AG09309 (cell line): ENCODE measurements around the gene LIMCH1.
"Not testable (repeated sequence)": the region's sequence is repeated elsewhere in the genome, so short reads cannot be mapped to it uniquely, and the experiment has no call there.

ENCODE experiments used
- DNase-seq: peaks from one replicate; pipeline ENCODE4 v3.0.0-alpha.2; 2010; ENCODE audit warnings: low read depth
- H3K4me3 ChIP-seq: 2 replicates; pipeline ENCODE4 v1.5.1; 2011; ENCODE audit warnings: mild to moderate bottlenecking, low read depth, low read length, moderate library complexity; ENCODE audit not compliant: control insufficient read depth
- TF ChIP-seq, protein P1 (sequence below): IDR thresholded peaks from 2 replicates; pipeline ENCODE4 v1.5.1; 2011; ENCODE audit warnings: mild to moderate bottlenecking, low read depth, low read length, inconsistent platforms; ENCODE audit not compliant: insufficient read depth, control insufficient read depth; ENCODE audit errors: missing control alignments

Gene LIMCH1

DNA sequence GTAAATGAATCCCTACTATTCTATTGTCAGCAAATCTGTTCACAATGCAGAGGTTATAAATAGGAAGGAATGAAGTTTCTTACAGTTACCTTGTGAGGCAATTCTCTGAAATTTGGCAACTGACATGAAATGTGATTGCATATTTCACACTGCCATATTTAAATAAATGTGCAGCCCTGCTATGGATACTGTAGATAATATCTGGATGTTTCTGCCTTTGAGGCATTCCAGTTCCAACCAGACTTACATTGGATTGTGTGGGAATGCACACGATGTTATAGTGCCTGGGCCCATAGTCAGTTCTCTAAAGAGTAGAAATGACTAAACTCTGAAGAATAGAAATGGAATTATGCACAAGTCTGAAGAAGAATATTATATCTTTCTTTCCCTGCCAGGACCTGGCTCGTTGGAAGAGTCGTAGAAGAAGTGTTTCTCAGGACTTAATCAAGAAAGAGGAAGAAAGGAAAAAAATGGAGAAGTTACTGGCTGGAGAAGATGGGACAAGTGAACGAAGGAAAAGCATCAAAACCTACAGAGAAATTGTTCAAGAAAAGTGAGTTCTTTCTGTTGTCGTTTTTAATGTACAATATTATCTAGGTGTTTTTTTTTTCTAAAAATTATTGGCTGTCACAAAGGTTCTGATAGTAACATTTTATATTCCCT lies 107.9 kb downstream of the LIMCH1 start:
- no peak for DNase-seq
- TF ChIP-seq, protein P1, sequence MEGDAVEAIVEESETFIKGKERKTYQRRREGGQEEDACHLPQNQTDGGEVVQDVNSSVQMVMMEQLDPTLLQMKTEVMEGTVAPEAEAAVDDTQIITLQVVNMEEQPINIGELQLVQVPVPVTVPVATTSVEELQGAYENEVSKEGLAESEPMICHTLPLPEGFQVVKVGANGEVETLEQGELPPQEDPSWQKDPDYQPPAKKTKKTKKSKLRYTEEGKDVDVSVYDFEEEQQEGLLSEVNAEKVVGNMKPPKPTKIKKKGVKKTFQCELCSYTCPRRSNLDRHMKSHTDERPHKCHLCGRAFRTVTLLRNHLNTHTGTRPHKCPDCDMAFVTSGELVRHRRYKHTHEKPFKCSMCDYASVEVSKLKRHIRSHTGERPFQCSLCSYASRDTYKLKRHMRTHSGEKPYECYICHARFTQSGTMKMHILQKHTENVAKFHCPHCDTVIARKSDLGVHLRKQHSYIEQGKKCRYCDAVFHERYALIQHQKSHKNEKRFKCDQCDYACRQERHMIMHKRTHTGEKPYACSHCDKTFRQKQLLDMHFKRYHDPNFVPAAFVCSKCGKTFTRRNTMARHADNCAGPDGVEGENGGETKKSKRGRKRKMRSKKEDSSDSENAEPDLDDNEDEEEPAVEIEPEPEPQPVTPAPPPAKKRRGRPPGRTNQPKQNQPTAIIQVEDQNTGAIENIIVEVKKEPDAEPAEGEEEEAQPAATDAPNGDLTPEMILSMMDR: no peak
- no peak overlapping the region for H3K4me3 ChIP-seq

DNA sequence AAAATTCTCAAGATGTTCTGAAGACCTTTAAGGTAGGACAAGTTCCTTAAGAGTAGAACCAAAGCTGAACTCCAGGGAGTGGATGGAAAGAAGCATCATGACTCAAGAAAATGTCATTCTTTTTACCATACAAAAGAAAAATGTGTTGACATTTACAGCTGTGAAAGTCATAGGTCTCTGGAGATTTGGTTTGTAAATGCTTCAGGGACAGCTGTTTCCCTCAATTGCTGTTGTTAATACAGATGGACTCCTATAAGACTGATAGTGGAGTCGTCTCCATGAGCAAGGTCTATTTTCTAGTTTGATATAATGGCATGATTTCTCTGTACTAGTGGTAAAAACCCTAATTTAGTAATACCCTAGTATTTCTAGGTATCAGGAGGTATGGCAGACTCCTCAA lies 108.9 kb downstream of the LIMCH1 start:
- DNase-seq: no peak
- TF ChIP-seq, protein P1: no peak
- H3K4me3 ChIP-seq: no peak overlapping the region

DNA sequence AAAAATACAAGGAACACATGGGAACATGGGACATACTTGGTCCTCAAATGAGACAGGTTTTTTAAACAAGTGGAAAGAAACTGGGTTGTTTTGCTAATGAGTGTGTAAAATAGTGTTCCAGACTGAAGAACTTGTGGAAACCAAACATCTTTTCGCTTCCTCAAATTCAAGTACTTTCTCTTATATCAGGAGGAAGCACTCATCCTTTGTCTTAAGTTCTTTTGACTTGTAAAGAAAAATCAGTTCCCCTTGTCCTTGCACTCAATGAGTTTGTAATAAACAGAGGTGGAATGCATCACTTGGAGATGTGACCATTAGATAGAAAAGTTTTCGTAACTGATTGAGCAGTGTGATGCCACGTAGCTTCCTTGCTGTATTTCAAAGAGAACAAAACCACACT lies 109.4 kb downstream of the LIMCH1 start:
- H3K4me3 ChIP-seq: no peak overlapping the region
- TF ChIP-seq, protein P1: no peak
- no peak for DNase-seq

DNA sequence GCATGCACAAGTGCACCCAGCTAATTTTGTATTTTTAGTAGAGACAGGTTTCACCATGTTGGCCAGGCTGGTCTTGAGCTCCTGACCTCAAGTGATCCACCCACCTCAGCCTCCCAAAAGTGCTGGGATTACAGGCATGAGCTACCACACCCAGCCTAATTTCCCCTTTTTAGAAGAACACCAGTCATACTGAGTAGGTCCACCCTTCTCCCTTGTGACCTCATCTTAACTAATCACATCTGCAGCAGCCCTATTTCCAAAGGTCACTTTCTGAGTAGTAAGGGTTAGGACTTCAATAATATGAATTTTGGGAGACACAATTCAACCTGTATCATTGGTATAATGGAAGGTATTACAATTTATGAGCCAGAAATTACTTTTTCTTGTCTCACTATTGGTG lies 113.2 kb downstream of the LIMCH1 start:
- H3K4me3 ChIP-seq, DNase-seq: not testable (repeated sequence)

DNA sequence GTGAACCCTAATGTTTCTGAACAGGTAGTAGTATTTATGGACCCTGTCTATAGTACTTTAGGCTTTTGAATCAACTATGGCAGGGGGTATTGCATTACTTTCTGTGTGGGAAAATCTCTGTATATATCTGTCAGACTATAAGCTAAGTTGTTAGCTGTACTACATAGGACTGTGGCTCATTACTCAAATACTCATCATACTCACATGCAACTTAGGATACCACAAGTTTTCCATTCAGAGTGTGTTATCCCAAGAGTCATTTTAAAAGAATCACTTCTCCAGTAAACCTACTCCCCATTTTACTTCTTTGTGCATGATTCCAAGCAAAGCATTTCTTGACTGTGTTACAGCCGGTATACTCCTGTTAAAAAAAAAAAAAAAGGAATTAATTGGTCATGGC lies 115.0 kb downstream of the LIMCH1 start:
- TF ChIP-seq, protein P1: no peak
- no peak overlapping the region for H3K4me3 ChIP-seq
- DNase-seq: no peak

DNA sequence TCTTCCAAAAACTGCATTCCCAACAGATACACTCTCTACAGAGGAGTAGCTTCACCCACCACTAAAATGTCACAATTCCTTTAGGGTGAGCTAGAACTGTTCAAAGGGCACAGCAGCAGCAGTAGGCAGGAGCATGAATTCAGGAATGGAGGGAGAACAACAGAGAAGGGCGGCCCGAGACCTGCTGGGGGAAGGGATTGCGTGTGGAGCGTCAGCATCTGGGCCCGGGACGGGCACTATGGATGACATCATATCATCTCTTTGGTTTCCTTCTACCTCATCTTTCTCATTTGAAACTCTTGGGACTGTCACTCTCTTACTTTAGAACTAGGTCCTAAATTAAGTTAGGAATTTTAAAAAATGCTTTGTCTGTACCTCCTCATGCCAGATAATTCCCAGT lies 115.6 kb downstream of the LIMCH1 start:
- H3K4me3 ChIP-seq: no peak overlapping the region
- DNase-seq: no peak
- TF ChIP-seq, protein P1: no peak

DNA sequence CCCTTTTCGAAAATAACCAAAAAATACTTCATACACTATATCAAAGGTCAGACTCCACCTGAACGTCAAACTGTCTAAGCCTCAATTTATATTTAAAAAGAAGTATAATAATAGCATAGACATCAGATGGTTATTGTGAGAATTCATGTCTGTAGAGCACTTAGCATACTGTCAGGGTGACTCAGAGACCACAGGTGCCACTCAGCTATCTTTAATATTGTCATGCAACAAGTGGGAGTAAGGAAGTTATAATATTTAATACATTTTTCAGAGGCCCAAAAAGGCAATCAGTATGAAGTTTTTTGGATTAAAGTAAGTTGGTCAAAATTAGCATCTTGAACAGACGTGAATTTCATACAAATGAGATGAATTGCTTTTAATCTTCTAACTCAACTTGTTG lies 117.2 kb downstream of the LIMCH1 start:
- DNase-seq: no peak
- TF ChIP-seq, protein P1: no peak

More for the DNA sequence above, 117.2 kb downstream of the LIMCH1 start:
- H3K4me3 ChIP-seq: no peak overlapping the region
